ENCODE measurements around the gene ASCC1. TPM values are rescaled to one million over a fixed set of nuclear protein-coding genes. Genes with fewer than 3 reads are reported as not detected.
A peak's percentile ranks its signal among the peaks of the same experiment; 100 is the strongest.

ASCC1 gene
- total RNA-seq, 2 donors from 2014 or later: 27.2 to 37.0 TPM

- peak overlapping the region; percentile 77 to 85 for H3K27ac ChIP-seq
- peak; percentile 76 for DNase-seq (ENCODE audit: low spot score)
Observed at GRCh38 chr10:72186258-72186981, 29.7 kb downstream of the ASCC1 start.

GRCh38 chr10:72184156-72184555 lies 31.9 kb downstream of the ASCC1 start:
- H3K4me3 ChIP-seq: no peak overlapping the region
- DNase-seq (ENCODE audit: low spot score): no peak
- no peak overlapping the region for H3K27ac ChIP-seq
- no peak for TF ChIP-seq CTCF (IDR thresholded peaks at IDR 0.05)
- no peaks in the 10 kb centered on the region for H3K27me3 ChIP-seq
- H3K36me3 ChIP-seq: peaks cover 9% of the 10 kb centered on the region
- no peaks in the 10 kb centered on the region for H3K9me3 ChIP-seq
- peaks cover 0 to 7% of the 10 kb centered on the region in 2 donors for H3K4me1 ChIP-seq

More at GRCh38 chr10:72186258-72186981, 29.7 kb downstream of the ASCC1 start:
- Histone ChIP-seq H3K36me3 (peaks cover 7% of the 10 kb centered on the region), H3K27me3 (no peaks in the 10 kb centered on the region), H3K4me3 (no peak overlapping the region), H3K4me1 (peaks cover 0 to 7% of the 10 kb centered on the region in 2 donors), H3K9me3 (no peaks in the 10 kb centered on the region)
- TF ChIP-seq CTCF (IDR thresholded peaks at IDR 0.05): no peak

- Histone ChIP-seq H3K27me3 (no peaks in the 10 kb centered on the region), H3K9me3 (no peaks in the 10 kb centered on the region), H3K27ac (peak overlapping the region; percentile 15 to 90), H3K36me3 (peaks cover 13% of the 10 kb centered on the region), H3K4me3 (no peak overlapping the region), H3K4me1 (peaks cover 0 to 38% of the 10 kb centered on the region in 2 donors)
- no peak for DNase-seq (ENCODE audit: low spot score)
- TF ChIP-seq CTCF (IDR thresholded peaks at IDR 0.05): no peak
Observed at GRCh38 chr10:72177454-72177853, 38.6 kb downstream of the ASCC1 start.

- peaks cover 13% of the 10 kb centered on the region for H3K36me3 ChIP-seq
- no peak overlapping the region for H3K4me3 ChIP-seq
- peak overlapping the region; percentile 27 to 90 for H3K27ac ChIP-seq
- H3K4me1 ChIP-seq: peaks cover 0 to 38% of the 10 kb centered on the region in 2 donors
- no peak for DNase-seq (ENCODE audit: low spot score)
- TF ChIP-seq CTCF (IDR thresholded peaks at IDR 0.05): no peak
- no peaks in the 10 kb centered on the region for H3K9me3 ChIP-seq
- H3K27me3 ChIP-seq: no peaks in the 10 kb centered on the region
Observed at GRCh38 chr10:72176701-72177100, 39.4 kb downstream of the ASCC1 start.

- peaks cover 0 to 38% of the 10 kb centered on the region in 2 donors for H3K4me1 ChIP-seq
- no peak for TF ChIP-seq CTCF (IDR thresholded peaks at IDR 0.05)
- H3K27me3 ChIP-seq: no peaks in the 10 kb centered on the region
- peak overlapping the region; percentile 27 to 90 for H3K27ac ChIP-seq
- no peak overlapping the region for H3K4me3 ChIP-seq
- no peaks in the 10 kb centered on the region for H3K9me3 ChIP-seq
- DNase-seq (ENCODE audit: low spot score): no peak
- H3K36me3 ChIP-seq: peaks cover 13% of the 10 kb centered on the region
Observed at GRCh38 chr10:72175149-72175548, 40.9 kb downstream of the ASCC1 start.

- TF ChIP-seq CTCF (IDR thresholded peaks at IDR 0.05): no peak
- H3K27ac ChIP-seq: peak overlapping the region; percentile 27 to 90
- H3K27me3 ChIP-seq: no peaks in the 10 kb centered on the region
- no peak for DNase-seq (ENCODE audit: low spot score)
- peaks cover 13% of the 10 kb centered on the region for H3K36me3 ChIP-seq
- H3K4me3 ChIP-seq: no peak overlapping the region
- H3K4me1 ChIP-seq: peaks cover 0 to 38% of the 10 kb centered on the region in 2 donors
- no peaks in the 10 kb centered on the region for H3K9me3 ChIP-seq
Observed at GRCh38 chr10:72174297-72174662, 41.8 kb downstream of the ASCC1 start.
